Measurements from ENCODE around the gene CLTC.

DNA sequence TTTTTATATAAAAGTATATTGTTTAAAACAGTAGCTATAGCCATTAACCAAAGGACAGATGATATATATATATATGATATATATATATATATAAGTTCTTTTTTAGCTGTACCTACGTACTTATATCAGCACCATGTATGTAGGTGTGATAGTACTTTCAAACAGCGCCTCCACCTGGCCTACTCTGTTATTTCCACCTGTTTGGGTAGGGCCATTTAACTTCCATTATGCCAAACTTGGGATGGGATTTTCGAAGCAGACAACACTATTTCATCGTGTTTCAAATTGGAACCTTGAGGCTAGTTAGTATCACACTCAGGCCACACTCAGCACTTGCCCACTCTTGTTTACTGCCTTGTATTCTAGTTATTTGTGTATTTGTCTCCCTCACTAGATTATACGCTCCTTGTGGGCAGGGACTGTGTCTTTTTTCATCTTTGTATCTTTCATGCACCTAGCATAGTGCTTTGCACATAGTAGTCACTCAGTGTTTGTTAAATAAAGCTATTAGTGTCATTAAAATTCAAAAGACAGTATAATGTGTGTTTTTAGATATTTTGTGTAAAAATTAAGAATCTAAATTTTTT lies 11.8 kb upstream of the CLTC start:
- TF ChIP-seq CTCF (conservative IDR thresholded peaks at IDR 0.05; ENCODE audit: low read length) = peak; percentile 61
- no peak for TF ChIP-seq EZH2phosphoT487 (IDR thresholded peaks at IDR 0.05; ENCODE audit: borderline replicate concordance)

Measured in Loucy (cell line).